HEK293 (cell line): Measurements from ENCODE around the gene TXLNA.

Experiments used
- ZNF449 ChIP-seq: fragments of 450-650 bp; formaldehyde crosslinking; IDR thresholded peaks from 2 replicates; pipeline ENCODE4 v1.5.1; 2017; ENCODE audit warnings: missing biosample characterization, mild to moderate bottlenecking, missing genetic modification characterization, moderate library complexity
- TF ChIP-seq, protein P1 (sequence below): fragments of 450-650 bp; formaldehyde crosslinking; IDR thresholded peaks from 2 replicates; pipeline ENCODE4 v1.5.1; 2016; ENCODE audit warnings: missing biosample characterization, missing genetic modification characterization

DNA sequence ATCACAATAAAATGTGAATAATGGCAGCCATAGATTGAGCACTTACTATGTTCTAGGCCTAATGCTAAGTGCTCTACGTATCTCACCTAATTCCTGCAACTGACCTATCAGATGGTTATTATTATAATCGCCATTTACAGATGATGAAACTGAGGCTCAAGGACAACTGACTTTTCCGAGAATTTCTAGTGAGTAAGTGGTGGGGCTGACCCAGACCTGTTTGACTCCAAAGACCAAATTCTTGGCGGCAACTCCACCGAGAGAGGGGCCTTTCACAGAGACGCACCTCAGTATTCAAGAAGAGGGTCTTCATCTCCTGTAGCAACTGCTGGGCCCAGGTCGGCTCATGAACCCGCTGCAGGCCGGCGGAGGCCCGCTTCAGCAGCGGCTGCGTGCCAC lies 42.1 kb downstream of the TXLNA start:
- TF ChIP-seq ZNF449, result no peak
- TF ChIP-seq, protein P1, sequence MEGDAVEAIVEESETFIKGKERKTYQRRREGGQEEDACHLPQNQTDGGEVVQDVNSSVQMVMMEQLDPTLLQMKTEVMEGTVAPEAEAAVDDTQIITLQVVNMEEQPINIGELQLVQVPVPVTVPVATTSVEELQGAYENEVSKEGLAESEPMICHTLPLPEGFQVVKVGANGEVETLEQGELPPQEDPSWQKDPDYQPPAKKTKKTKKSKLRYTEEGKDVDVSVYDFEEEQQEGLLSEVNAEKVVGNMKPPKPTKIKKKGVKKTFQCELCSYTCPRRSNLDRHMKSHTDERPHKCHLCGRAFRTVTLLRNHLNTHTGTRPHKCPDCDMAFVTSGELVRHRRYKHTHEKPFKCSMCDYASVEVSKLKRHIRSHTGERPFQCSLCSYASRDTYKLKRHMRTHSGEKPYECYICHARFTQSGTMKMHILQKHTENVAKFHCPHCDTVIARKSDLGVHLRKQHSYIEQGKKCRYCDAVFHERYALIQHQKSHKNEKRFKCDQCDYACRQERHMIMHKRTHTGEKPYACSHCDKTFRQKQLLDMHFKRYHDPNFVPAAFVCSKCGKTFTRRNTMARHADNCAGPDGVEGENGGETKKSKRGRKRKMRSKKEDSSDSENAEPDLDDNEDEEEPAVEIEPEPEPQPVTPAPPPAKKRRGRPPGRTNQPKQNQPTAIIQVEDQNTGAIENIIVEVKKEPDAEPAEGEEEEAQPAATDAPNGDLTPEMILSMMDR (tag by site-specific recombination), result no peak
